H7 (cell line): ENCODE results near the gene COTL1. TPM values are rescaled to one million over a fixed set of nuclear protein-coding genes. Genes with fewer than 3 reads are reported as not detected.
A peak's percentile ranks its signal among the peaks of the same experiment; 100 is the strongest.
"Not testable (repeated sequence)": the region's sequence is repeated elsewhere in the genome, so short reads cannot be mapped to it uniquely, and the experiment has no call there.

Source experiments
- DNase-seq: peaks from one replicate; pipeline ENCODE4 v3.0.0; 2012
- H3K27me3 ChIP-seq: 2 replicates; pipeline ENCODE4 v1.6.0; 2011; ENCODE audit warnings: mild to moderate bottlenecking, low read length; ENCODE audit not compliant: control insufficient read depth, insufficient read depth
- H3K36me3 ChIP-seq: replicated peaks from 2 replicates; pipeline ENCODE4 v1.5.1; 2011; ENCODE audit warnings: low read length; ENCODE audit not compliant: control insufficient read depth, insufficient read depth
- H3K4me3 ChIP-seq: 2 replicates; pipeline ENCODE4 v1.5.1; 2011; ENCODE audit warnings: low read depth, mild to moderate bottlenecking, control low read depth, low read length, moderate library complexity; ENCODE audit not compliant: insufficient read depth
- total RNA-seq: library from RNA; depleted of rRNA; stranded (reverse); fragments of >200 nt; shearing (Covaris generic); gene quantifications from 2 replicates; pipeline ENCODE4 v1.2.3, GENCODE V29; 2014

Gene COTL1
- total RNA-seq, 1 experiment from 2014 or later: 118 TPM

- H3K27me3 ChIP-seq: no peaks in the 10 kb centered on the region
- no peaks in the 10 kb centered on the region for H3K36me3 ChIP-seq
- no peak overlapping the region for H3K4me3 ChIP-seq
- no peak for DNase-seq
Observed at GRCh38 chr16:84631886-84632285, 14.0 kb upstream of the COTL1 start.

GRCh38 chr16:84631153-84631466, 13.2 kb upstream of the COTL1 start:
- no peak overlapping the region for H3K4me3 ChIP-seq
- no peaks in the 10 kb centered on the region for H3K36me3 ChIP-seq
- no peak for DNase-seq
- H3K27me3 ChIP-seq: no peaks in the 10 kb centered on the region

GRCh38 chr16:84630446-84631152, 12.7 kb upstream of the COTL1 start:
- H3K4me3 ChIP-seq: no peak overlapping the region
- H3K27me3 ChIP-seq: no peaks in the 10 kb centered on the region
- H3K36me3 ChIP-seq: no peaks in the 10 kb centered on the region
- no peak for DNase-seq

GRCh38 chr16:84630009-84630408, 12.1 kb upstream of the COTL1 start:
- H3K4me3 ChIP-seq: no peak overlapping the region
- DNase-seq: no peak
- H3K36me3 ChIP-seq: no peaks in the 10 kb centered on the region
- no peaks in the 10 kb centered on the region for H3K27me3 ChIP-seq

- no peaks in the 10 kb centered on the region for H3K27me3 ChIP-seq
- no peak for DNase-seq
Observed at GRCh38 chr16:84629580-84629979, 11.7 kb upstream of the COTL1 start.

GRCh38 chr16:84628226-84628731, 10.4 kb upstream of the COTL1 start:
- no peak for DNase-seq
- no peaks in the 10 kb centered on the region for H3K27me3 ChIP-seq
- no peak overlapping the region for H3K4me3 ChIP-seq
- H3K36me3 ChIP-seq: no peaks in the 10 kb centered on the region

More at GRCh38 chr16:84629580-84629979, 11.7 kb upstream of the COTL1 start:
- Histone ChIP-seq H3K36me3 (no peaks in the 10 kb centered on the region), H3K4me3 (no peak overlapping the region)

- Histone ChIP-seq H3K36me3 (no peaks in the 10 kb centered on the region), H3K4me3 (no peak overlapping the region), H3K27me3 (no peaks in the 10 kb centered on the region)
- DNase-seq: no peak
Observed at GRCh38 chr16:84625556-84625955, 7.7 kb upstream of the COTL1 start.

- not testable (repeated sequence) for H3K36me3 ChIP-seq, DNase-seq
Observed at GRCh38 chr16:84620913-84621312, 3.0 kb upstream of the COTL1 start.

GRCh38 chr16:84618581-84619460, 943 bp upstream of the COTL1 start:
- Histone ChIP-seq H3K27me3 (peaks cover 8% of the 10 kb centered on the region), H3K4me3 (peak overlapping the region; percentile 14), H3K36me3 (peaks cover 2% of the 10 kb centered on the region; the same call in 1 of the 2 replicates)
- peak; percentile 82 for DNase-seq

More at GRCh38 chr16:84620913-84621312, 3.0 kb upstream of the COTL1 start:
- not testable (repeated sequence) for H3K4me3 ChIP-seq, H3K27me3 ChIP-seq

GRCh38 chr16:84617041-84617790, 662 bp downstream of the COTL1 start:
- peak; percentile 80 for DNase-seq
- peak overlapping the region; percentile 83 for H3K4me3 ChIP-seq
- peaks cover 8% of the 10 kb centered on the region for H3K27me3 ChIP-seq
- H3K36me3 ChIP-seq: peaks cover 2% of the 10 kb centered on the region

GRCh38 chr16:84616515-84616914, 1.4 kb downstream of the COTL1 start:
- DNase-seq: no peak
- Histone ChIP-seq H3K4me3 (peak overlapping the region; percentile 83), H3K27me3 (peaks cover 8% of the 10 kb centered on the region), H3K36me3 (peaks cover 2% of the 10 kb centered on the region)

- DNase-seq: peak; percentile 53
- H3K27me3 ChIP-seq: peaks cover 8% of the 10 kb centered on the region
- H3K4me3 ChIP-seq: no peak overlapping the region
Observed at GRCh38 chr16:84614968-84615813, 2.7 kb downstream of the COTL1 start.

GRCh38 chr16:84614623-84614967, 3.3 kb downstream of the COTL1 start:
- H3K36me3 ChIP-seq: peaks cover 2% of the 10 kb centered on the region

More at GRCh38 chr16:84614968-84615813, 2.7 kb downstream of the COTL1 start:
- peaks cover 2% of the 10 kb centered on the region for H3K36me3 ChIP-seq

GRCh38 chr16:84614073-84614459, 3.8 kb downstream of the COTL1 start:
- H3K4me3 ChIP-seq: no peak overlapping the region
- DNase-seq: peak; percentile 54
- peaks cover 2% of the 10 kb centered on the region for H3K36me3 ChIP-seq
- H3K27me3 ChIP-seq: peaks cover 8% of the 10 kb centered on the region

More at GRCh38 chr16:84614623-84614967, 3.3 kb downstream of the COTL1 start:
- no peak for DNase-seq
- Histone ChIP-seq H3K27me3 (peaks cover 8% of the 10 kb centered on the region), H3K4me3 (no peak overlapping the region)
